Right ventricle myocardium superior (tissue), 1 donor: Measurements from ENCODE around the gene BAIAP2L1. TPM values are rescaled to one million over a fixed set of nuclear protein-coding genes. Genes with fewer than 3 reads are reported as not detected.
"Not testable (repeated sequence)": the region's sequence is repeated elsewhere in the genome, so short reads cannot be mapped to it uniquely, and the experiment has no call there.

Experiments
- ATAC-seq: fragments of 200-7000 bp; cut with Tn5 transposase; one replicate; pipeline ENCODE4 v1.9.1; 2020; ENCODE audit warnings: mild to moderate bottlenecking; ENCODE audit not compliant: poor library complexity
- DNase-seq: peaks from one replicate; pipeline ENCODE4 v3.0.0-alpha.2; 2020
- intact Hi-C: fragments of 100-400 bp; cut with DNase I; formaldehyde crosslinking; loops from one replicate; pipeline ENCODE4 v1.11.2; 2022
- long read RNA-seq: library from polyadenylated mRNA; unstranded; transcript quantifications from one replicate; pipeline ENCODE4 v2.0.0, GENCODE V29; 2021
- total RNA-seq: library from RNA; stranded (reverse); fragmentation: NEBNext Ultra II Directional; extraction: Animal tissue kit (Norgen Biotek cat#: 25700); gene quantifications from one replicate; pipeline ENCODE4 v1.2.1, GENCODE V29; 2021
- donor health status: DM: no; HTN: yes; CAD: no; lungs with severe emphysema.

BAIAP2L1 gene
- 1.6 TPM for total RNA-seq
- long read RNA-seq, result 0 reads

GRCh38 chr7:98400542-98401340, at the start of gene BAIAP2L1:
Gene BAIAP2L1, minus strand, starts transcription at chr7:98401090. Its CDS starts 238 bp downstream, at chr7:98400852.
- peak; percentile 83 for DNase-seq
- ATAC-seq, result peak; percentile 99
- intact Hi-C loops, result loop anchor here (5.0 kb wide), 1 partner anchor 103 kb away; no protein-coding TSS in a partner anchor

- no peak for DNase-seq
- ATAC-seq, result no peak
- intact Hi-C loops, result no loop called here
Observed at GRCh38 chr7:98448766-98449165, 47.9 kb upstream of the BAIAP2L1 start.

- DNase-seq, intact Hi-C loops, ATAC-seq: not testable (repeated sequence)
Observed at GRCh38 chr7:98440992-98441391, 40.1 kb upstream of the BAIAP2L1 start.

GRCh38 chr7:98439484-98439883, 38.6 kb upstream of the BAIAP2L1 start:
- DNase-seq (no peak), ATAC-seq (no peak)
- intact Hi-C loops, result no loop called here

GRCh38 chr7:98434087-98434486, 33.2 kb upstream of the BAIAP2L1 start:
- ATAC-seq (no peak), DNase-seq (no peak)
- intact Hi-C loops, result loop anchor here (2.0 kb wide), 1 partner anchor 407 kb away; no protein-coding TSS in a partner anchor

GRCh38 chr7:98429799-98430198, 28.9 kb upstream of the BAIAP2L1 start:
- no peak for DNase-seq
- intact Hi-C loops, result no loop called here
- no peak for ATAC-seq

GRCh38 chr7:98423043-98423442, 22.2 kb upstream of the BAIAP2L1 start:
- intact Hi-C loops, result no loop called here
- DNase-seq (no peak), ATAC-seq (no peak)

GRCh38 chr7:98420966-98421612, 20.2 kb upstream of the BAIAP2L1 start:
- intact Hi-C loops, result no loop called here
- DNase-seq (peak; percentile 64), ATAC-seq (peak; percentile 74)

GRCh38 chr7:98419988-98420387, 19.1 kb upstream of the BAIAP2L1 start:
- DNase-seq, intact Hi-C loops, ATAC-seq: not testable (repeated sequence)

GRCh38 chr7:98419316-98419691, 18.4 kb upstream of the BAIAP2L1 start:
- intact Hi-C loops, ATAC-seq, DNase-seq: not testable (repeated sequence)

- ATAC-seq (peak; percentile 46), DNase-seq (no peak)
- intact Hi-C loops, result no loop called here
Observed at GRCh38 chr7:98418636-98419315, 17.9 kb upstream of the BAIAP2L1 start.

GRCh38 chr7:98418271-98418635, 17.4 kb upstream of the BAIAP2L1 start:
- DNase-seq (no peak), ATAC-seq (no peak)
- intact Hi-C loops, result no loop called here

- intact Hi-C loops, DNase-seq, ATAC-seq: not testable (repeated sequence)
Observed at GRCh38 chr7:98417604-98418270, 16.8 kb upstream of the BAIAP2L1 start.

GRCh38 chr7:98414205-98414900, 13.5 kb upstream of the BAIAP2L1 start:
- intact Hi-C loops, result no loop called here
- ATAC-seq (no peak), DNase-seq (no peak)

GRCh38 chr7:98413655-98414054, 12.8 kb upstream of the BAIAP2L1 start:
- intact Hi-C loops, ATAC-seq, DNase-seq: not testable (repeated sequence)

GRCh38 chr7:98409843-98410242, 9.0 kb upstream of the BAIAP2L1 start:
- intact Hi-C loops, result no loop called here
- no peak for ATAC-seq
- DNase-seq, result no peak

GRCh38 chr7:98408146-98408545, 7.3 kb upstream of the BAIAP2L1 start:
- intact Hi-C loops, ATAC-seq, DNase-seq: not testable (repeated sequence)

GRCh38 chr7:98406827-98407226, 5.9 kb upstream of the BAIAP2L1 start:
- ATAC-seq, result no peak
- intact Hi-C loops, result no loop called here
- no peak for DNase-seq
